Measurements from ENCODE around the gene RFTN1. TPM values are rescaled to one million over a fixed set of nuclear protein-coding genes. Genes with fewer than 3 reads are reported as not detected.

The RFTN1 gene
- total and polyA plus RNA-seq, 10 of the 15 experiments (the other 5 are each of a cell fraction or from before 2014, with no cell fraction given): 20.6 to 213 (median 147) TPM

- TF ChIP-seq E2F8 (IDR thresholded peaks at IDR 0.05; ENCODE audit: low read depth, partially characterized antibody) (no peak), MLLT1 (IDR thresholded peaks at IDR 0.05) (peak; percentile 99), MYC (IDR thresholded peaks at IDR 0.05; ENCODE audit: insufficient read depth, insufficient read length, insufficient replicate concordance, low read length, severe bottlenecking) (no peak), SKIL (IDR thresholded peaks at IDR 0.05; ENCODE audit: low read depth, poor library complexity, severe bottlenecking) (no peak), CUX1 (IDR thresholded peaks at IDR 0.05; ENCODE audit: insufficient replicate concordance, low read depth, low read length) (no peak), ATF2 (IDR thresholded peaks at IDR 0.05; ENCODE audit: low read length) (no peak), ZNF274 (IDR thresholded peaks at IDR 0.05; ENCODE audit: insufficient read depth, insufficient read length) (no peak), ZBTB4 (CRISPR knock-in tag; IDR thresholded peaks at IDR 0.05) (0 out of 2 replicates have a peak, but pooled peaks have one; percentile 3), IKZF2 (IDR thresholded peaks at IDR 0.05) (no peak), ZZZ3 (IDR thresholded peaks at IDR 0.05; ENCODE audit: control insufficient read depth, insufficient read length, low read depth) (no peak), HDAC2 (IDR thresholded peaks at IDR 0.05) (no peak)
Observed at GRCh38 chr3:16512435-16513140, 911 bp downstream of the RFTN1 start (continued).
